ENCODE results near the gene ACY1. TPM values are rescaled to one million over a fixed set of nuclear protein-coding genes. Genes with fewer than 3 reads are reported as not detected.
A peak's percentile ranks its signal among the peaks of the same experiment; 100 is the strongest.

Gene ACY1
- total and polyA plus RNA-seq, 2 of the 13 experiments (the other 11 are each of a cell fraction or from before 2014, with no cell fraction given), result 113 to 162 TPM

DNA sequence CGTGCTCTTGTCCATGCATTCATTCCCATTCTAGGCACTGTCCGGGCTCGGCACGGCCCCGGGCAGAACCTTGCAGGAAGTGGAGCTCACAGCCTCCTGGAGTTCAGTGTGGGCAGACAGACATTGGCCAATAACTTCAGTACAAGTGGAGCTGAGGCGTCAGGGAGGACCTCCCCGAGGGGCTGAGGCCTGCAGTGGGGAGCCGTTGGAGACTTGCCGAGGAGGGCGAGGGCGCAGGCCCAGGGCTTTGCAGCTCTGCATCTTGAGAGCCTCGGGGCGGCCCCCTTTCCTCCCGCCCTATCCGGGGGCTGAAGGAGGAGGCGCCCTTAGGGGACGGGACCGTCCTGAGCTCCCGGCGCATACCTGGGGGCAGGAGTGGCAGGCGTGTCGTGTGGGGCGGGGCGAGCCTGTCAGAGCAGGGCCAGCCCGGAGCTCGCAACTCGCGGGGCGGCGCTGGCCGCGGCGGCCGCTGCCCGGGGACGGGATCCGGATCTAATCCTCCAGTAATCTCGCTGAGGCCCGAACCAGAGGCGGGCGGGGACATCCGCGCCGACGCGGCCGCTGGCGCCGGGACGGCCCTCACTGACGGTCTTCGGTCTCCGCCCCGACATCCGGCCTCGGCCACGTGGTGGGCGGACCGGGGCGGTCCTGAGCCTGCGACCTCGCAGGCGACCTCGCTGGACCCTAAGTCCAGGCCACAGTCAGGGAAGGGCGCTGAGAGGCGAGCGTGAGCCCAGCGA, at the start of gene ACY1 (continued):
- TF ChIP-seq, protein P1, sequence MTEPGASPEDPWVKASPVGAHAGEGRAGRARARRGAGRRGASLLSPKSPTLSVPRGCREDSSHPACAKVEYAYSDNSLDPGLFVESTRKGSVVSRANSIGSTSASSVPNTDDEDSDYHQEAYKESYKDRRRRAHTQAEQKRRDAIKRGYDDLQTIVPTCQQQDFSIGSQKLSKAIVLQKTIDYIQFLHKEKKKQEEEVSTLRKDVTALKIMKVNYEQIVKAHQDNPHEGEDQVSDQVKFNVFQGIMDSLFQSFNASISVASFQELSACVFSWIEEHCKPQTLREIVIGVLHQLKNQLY (CRISPR knock-in tag; IDR thresholded peaks at IDR 0.05), result peak; percentile 92
- TF ChIP-seq GABPA (IDR thresholded peaks at IDR 0.05; ENCODE audit: low read depth, low read length) (no peak), GABPA (CRISPR knock-in tag; IDR thresholded peaks at IDR 0.05; ENCODE audit: low read depth) (peak; percentile 70), SRSF9 (IDR thresholded peaks at IDR 0.05; ENCODE audit: borderline replicate concordance, insufficient read depth, low read depth, low read length, poor library complexity, severe bottlenecking) (no peak), CHD2 (IDR thresholded peaks at IDR 0.05; ENCODE audit: low read depth, low read length) (peak; percentile 53), TRIM22 (IDR thresholded peaks at IDR 0.05) (no peak), FOXA1 (IDR thresholded peaks at IDR 0.05) (no peak), FOXA1 (CRISPR knock-in tag; IDR thresholded peaks at IDR 0.05) (peak; percentile 21; the same call in 1 of the 2 replicates), KLF12 (CRISPR knock-in tag; IDR thresholded peaks at IDR 0.05; ENCODE audit: borderline replicate concordance) (peak; percentile 70; the same call in 1 of the 2 replicates), ZNF879 (CRISPR knock-in tag; IDR thresholded peaks at IDR 0.05) (no peak)
- TF ChIP-seq, protein P2, sequence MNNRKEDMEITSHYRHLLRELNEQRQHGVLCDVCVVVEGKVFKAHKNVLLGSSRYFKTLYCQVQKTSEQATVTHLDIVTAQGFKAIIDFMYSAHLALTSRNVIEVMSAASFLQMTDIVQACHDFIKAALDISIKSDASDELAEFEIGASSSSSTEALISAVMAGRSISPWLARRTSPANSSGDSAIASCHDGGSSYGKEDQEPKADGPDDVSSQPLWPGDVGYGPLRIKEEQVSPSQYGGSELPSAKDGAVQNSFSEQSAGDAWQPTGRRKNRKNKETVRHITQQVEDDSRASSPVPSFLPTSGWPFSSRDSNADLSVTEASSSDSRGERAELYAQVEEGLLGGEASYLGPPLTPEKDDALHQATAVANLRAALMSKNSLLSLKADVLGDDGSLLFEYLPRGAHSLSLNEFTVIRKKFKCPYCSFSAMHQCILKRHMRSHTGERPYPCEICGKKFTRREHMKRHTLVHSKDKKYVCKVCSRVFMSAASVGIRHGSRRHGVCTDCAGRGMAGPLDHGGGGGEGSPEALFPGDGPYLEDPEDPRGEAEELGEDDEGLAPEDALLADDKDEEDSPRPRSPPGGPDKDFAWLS (CRISPR knock-in tag; IDR thresholded peaks at IDR 0.05; ENCODE audit: borderline replicate concordance), result no peak; the same call in 1 of the 2 replicates
- TF ChIP-seq, protein P3, sequence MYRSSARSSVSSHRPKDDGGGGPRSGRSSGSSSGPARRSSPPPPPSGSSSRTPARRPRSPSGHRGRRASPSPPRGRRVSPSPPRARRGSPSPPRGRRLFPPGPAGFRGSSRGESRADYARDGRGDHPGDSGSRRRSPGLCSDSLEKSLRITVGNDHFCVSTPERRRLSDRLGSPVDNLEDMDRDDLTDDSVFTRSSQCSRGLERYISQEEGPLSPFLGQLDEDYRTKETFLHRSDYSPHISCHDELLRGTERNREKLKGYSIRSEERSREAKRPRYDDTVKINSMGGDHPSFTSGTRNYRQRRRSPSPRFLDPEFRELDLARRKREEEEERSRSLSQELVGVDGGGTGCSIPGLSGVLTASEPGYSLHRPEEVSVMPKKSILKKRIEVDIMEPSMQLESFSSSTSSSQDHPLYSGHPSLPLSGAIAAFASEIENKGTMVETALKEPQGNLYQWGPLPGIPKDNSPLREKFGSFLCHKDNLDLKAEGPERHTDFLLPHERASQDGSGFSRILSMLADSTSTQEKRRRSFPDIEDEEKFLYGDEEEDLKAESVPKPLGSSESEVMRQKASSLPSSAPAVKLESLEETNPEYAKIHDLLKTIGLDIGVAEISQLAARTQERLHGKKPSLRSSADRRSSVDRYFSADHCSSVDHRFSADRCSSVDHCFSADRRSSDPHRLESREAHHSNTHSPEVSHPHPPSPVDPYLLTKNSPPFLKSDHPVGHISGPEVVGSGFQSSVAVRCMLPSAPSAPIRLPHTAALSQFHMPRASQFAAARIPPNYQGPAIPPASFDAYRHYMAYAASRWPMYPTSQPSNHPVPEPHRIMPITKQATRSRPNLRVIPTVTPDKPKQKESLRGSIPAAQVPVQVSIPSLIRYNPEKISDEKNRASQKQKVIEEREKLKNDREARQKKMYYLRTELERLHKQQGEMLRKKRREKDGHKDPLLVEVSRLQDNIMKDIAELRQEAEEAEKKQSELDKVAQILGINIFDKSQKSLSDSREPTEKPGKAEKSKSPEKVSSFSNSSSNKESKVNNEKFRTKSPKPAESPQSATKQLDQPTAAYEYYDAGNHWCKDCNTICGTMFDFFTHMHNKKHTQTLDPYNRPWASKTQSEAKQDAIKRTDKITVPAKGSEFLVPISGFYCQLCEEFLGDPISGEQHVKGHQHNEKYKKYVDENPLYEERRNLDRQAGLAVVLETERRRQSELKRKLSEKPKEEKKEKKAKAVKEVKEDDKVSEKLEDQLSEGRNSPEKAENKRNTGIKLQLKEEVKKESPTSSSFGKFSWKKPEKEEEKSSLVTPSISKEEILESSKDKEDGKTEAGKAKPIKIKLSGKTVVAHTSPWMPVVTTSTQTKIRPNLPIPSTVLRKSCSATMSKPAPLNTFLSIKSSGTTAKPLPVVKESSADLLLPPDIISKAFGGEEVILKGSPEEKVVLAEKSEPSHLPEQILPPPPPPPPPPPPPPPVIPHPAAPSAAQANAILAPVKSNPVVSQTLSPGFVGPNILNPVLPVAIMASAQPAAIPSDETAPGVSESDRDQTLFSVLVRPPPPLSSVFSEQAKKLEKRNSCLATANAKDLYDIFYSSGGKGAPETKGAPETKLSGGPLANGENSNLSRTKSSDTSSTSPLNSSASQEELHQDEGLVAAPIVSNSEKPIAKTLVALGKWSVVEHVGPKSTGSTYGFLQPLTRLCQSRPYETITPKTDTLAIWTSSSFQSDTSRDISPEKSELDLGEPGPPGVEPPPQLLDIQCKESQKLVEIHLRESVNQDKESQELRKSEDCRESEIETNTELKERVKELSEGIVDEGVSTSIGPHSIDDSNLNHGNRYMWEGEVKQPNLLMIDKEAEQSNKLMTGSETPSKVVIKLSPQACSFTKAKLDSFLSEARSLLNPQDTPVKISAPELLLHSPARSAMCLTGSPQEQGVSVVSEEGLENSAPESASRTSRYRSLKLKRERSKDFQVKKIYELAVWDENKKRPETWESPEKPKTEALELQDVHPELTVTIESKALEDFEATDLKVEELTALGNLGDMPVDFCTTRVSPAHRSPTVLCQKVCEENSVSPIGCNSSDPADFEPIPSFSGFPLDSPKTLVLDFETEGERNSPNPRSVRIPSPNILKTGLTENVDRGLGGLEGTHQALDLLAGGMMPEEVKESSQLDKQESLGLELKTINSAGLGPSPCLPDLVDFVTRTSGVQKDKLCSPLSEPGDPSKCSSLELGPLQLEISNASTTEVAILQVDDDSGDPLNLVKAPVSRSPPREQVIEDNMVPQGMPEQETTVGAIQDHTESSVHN (CRISPR knock-in tag; IDR thresholded peaks at IDR 0.05), result peak; percentile 70; the same call in 1 of the 2 replicates
- TF ChIP-seq, protein P4, sequence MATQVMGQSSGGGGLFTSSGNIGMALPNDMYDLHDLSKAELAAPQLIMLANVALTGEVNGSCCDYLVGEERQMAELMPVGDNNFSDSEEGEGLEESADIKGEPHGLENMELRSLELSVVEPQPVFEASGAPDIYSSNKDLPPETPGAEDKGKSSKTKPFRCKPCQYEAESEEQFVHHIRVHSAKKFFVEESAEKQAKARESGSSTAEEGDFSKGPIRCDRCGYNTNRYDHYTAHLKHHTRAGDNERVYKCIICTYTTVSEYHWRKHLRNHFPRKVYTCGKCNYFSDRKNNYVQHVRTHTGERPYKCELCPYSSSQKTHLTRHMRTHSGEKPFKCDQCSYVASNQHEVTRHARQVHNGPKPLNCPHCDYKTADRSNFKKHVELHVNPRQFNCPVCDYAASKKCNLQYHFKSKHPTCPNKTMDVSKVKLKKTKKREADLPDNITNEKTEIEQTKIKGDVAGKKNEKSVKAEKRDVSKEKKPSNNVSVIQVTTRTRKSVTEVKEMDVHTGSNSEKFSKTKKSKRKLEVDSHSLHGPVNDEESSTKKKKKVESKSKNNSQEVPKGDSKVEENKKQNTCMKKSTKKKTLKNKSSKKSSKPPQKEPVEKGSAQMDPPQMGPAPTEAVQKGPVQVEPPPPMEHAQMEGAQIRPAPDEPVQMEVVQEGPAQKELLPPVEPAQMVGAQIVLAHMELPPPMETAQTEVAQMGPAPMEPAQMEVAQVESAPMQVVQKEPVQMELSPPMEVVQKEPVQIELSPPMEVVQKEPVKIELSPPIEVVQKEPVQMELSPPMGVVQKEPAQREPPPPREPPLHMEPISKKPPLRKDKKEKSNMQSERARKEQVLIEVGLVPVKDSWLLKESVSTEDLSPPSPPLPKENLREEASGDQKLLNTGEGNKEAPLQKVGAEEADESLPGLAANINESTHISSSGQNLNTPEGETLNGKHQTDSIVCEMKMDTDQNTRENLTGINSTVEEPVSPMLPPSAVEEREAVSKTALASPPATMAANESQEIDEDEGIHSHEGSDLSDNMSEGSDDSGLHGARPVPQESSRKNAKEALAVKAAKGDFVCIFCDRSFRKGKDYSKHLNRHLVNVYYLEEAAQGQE (IDR thresholded peaks at IDR 0.05; ENCODE audit: borderline replicate concordance in 1 of 2, low read depth in 1 of 2, low read length in 2 of 2), result peak in 1 of 2 experiments; percentile 47; a peak in 1 of 4 replicates

Data from HepG2 (cell line).